H54 (cell line): Measurements from ENCODE around the gene RNASE4.
"Not testable (repeated sequence)": the region's sequence is repeated elsewhere in the genome, so short reads cannot be mapped to it uniquely, and the experiment has no call there.

ENCODE experiments used
- DNase-seq: peaks from one replicate; pipeline ENCODE4 v3.0.0; 2011; ENCODE audit warnings: low spot score, mixed read lengths; ENCODE audit not compliant: insufficient read length
- FAIRE-seq: peaks from 3 replicates; lab custom pipeline; 2011; peaks lifted over from hg19 to GRCh38; lab: Jason Lieb, UNC
- POLR2A ChIP-seq: IDR thresholded peaks from 2 replicates; pipeline ENCODE4 v1.6.1; 2011; ENCODE audit warnings: low read depth, mild to moderate bottlenecking, low read length

RNASE4 gene

DNA sequence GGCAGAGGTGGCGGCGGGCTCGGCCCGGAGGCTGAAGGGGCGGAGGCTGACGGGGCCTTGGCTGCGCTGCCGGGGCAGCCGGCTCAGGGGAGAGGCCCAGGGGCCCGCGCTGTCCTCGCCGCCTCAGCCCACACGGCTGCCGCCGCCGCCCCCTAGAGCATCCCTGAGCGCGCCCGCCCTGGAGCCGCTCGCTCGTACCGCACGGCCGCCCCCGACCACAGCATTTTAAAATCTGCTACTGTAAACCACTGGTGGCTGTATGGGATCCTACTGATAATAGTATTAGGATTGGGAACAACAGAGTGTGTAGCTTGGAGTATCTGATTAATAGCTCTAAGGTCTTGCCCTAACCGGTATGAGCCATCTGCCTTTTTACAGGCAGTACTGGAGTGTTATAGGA is 39.1 kb downstream of the RNASE4 start:
- TF ChIP-seq POLR2A, result no peak
- DNase-seq (no peak), FAIRE-seq (no peak)

DNA sequence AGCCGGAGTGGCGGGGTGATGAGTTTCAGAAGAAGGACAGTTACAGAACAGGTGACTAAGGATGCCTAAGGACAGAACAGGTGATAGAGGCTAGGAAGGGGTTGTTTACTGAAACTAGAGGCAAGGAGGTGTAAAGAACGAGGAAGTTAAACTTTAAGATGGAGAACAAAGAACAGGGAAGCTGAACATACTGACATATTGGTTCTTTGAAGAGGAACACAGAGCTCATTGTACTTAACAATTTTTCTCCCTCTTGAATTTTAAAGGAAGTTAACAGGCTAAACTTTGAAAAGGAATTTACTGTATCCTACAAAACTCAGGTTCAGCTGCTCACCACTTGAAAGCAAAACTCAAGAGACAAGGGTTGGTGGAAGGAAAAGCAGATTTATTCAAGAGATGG is 41.8 kb downstream of the RNASE4 start:
- DNase-seq, FAIRE-seq: not testable (repeated sequence)

DNA sequence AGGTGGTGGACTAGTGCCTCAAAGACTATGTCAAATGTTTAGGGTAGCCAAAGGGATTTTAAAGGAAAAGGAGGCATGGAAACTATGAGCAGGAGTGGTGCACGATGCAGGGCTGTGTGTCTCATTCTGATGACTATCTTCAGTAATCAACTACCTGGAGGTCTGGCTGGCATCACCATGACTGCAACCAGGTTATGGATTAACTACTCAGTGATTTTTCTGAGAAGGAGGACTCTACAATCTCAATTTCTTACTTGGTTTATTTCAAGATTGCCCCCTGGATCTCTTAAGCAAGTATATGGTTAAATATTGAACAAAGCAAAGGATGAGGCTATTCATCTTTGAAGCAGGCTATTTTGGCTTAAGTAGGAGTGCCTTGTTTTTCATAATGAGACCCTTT is 42.2 kb downstream of the RNASE4 start:
- no peak for TF ChIP-seq POLR2A
- FAIRE-seq (no peak), DNase-seq (no peak)

DNA sequence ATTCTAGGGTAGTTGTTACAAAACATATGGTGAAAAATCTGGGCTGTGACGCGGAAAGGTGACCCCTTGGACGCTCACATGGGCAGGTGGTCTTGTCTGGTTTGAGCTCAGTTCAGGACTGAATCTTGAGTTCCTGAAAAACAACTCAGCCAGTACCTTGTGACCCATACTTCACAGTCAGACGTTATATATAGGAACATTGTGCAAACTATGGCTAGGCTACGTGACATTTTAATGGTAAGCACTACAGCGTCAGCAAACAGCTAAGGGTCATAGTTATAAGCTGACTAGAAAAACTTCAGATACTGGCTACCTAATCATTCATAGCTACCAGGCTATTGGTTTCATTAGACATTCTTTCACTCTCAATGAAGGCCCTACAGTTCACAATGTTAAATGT is 46.5 kb downstream of the RNASE4 start:
- no peak for DNase-seq
- TF ChIP-seq POLR2A, result no peak
- FAIRE-seq, result no peak

DNA sequence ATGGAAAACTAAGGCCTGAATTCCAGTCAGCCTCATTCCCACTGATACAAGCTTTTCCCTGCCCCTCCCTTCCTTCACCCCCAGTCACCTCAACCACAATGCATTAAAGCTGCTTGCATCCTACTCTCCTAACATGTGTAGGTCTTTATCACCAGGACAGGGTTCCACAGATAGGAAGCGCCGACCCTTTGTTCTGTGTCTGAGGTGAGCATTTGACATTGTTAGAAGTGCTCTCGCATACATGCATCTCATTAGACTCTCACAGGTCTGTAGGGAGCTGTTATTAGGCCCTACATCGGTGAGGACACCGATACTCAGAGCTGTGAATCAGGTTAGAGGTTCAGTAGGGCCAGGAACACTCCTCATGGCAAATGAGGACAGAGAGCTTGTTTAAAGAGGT is 48.1 kb downstream of the RNASE4 start:
- no peak for TF ChIP-seq POLR2A
- no peak for DNase-seq
- FAIRE-seq, result no peak

DNA sequence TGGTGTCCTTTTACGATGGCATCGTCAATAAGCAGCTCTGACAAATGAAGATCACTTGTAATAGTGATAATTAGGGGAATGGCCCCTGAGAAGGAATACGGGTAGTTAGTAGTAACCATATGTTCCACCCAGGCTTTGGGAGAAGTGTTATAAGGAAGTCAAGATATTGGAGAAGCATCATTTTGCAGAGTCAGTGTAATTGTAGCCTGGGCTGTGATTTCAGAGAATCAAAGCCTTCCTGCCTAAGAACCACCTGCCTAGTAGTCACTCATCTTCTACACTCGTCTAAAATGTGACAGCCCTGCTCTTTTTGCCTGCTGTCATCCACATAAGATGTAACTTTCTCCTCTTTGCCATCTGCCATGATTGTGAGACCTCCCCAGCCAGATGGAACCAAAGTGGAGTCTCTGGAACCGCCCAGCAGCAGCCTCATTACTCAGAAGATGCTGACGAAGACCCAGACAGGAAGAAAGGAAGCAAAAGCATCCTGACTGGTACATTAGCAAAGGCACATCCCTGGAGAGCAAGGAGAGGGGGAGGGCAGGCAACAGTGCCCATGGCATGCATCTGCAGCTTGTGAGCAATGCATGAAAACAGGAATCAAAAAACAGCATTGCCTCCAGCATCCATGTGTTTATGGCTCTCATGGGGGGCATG is 48.7 kb downstream of the RNASE4 start:
- TF ChIP-seq POLR2A, result no peak
- DNase-seq, result no peak
- FAIRE-seq, result no peak

DNA sequence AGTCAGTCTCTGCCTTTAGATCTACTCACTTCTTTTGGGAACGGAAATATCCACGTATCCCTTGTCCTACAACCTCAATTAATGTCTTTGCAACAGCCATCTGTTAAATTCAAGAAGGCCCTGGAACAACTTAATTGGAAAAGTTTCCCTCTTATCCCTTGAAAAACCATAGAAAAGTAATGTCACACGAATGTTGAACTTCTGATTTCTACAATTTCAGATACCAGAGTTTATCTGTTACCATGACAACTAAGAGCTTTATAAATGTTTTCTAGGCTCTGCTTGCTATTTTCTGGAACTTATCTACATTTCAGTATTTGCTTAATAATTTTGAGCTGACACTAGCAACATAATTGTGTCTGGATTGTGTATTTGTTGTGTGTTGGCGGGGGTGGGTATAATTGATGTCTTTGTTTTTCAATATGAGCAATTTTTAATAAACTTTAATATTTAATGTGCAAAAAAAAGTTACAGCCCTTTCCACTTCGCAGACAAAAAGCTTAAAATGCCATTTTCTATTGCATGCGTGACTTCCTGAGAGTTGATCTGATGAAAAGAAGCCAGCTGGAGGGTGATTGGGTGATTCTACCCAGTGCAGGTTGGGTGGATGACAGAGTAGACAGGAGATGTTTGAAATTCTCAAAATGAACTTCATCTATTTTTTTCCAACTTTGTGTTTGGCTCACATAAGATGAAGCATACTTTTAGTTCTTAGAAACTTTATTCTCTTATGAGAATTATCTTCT is 49.5 kb downstream of the RNASE4 start:
- FAIRE-seq (no peak), DNase-seq (no peak)
- no peak for TF ChIP-seq POLR2A

DNA sequence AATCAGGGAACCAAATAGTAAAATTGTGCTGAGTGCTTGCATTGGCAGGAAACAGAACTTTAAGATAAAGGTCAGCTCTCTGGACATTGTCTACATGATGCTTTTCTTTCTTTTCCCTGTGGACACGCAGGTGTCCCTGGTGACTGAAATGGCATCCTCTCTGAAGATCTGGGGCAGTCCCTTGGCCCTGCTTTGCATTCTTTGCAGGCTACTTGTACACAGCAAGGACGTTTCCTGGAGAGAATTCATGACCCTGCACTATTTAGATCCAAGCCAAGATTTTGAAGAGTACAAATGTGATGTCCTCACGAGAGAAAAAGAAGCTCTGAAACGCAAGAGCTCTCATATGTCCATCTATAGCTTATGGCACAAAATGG is 50.1 kb downstream of the RNASE4 start:
- FAIRE-seq (no peak), DNase-seq (no peak)
- TF ChIP-seq POLR2A, result no peak

DNA sequence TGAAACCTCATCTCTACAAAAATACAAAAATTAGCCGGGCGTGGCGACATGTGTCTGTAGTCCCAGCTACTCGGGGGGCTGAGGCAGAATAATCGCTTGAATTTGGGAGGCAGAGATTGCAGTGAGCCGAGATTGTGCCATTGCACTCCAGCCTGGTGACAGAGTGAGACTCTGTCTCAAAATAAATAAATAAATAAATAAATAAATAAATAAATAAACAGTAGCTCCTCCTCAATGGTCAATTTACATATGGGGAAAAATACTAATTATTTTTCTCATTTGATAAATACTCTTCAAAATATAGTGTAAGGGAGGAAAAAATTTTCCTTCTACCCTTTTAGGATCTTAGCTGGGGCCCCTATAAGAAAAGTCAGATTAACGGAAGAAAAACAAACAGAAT is 53.9 kb downstream of the RNASE4 start:
- not testable (repeated sequence) for DNase-seq, FAIRE-seq

DNA sequence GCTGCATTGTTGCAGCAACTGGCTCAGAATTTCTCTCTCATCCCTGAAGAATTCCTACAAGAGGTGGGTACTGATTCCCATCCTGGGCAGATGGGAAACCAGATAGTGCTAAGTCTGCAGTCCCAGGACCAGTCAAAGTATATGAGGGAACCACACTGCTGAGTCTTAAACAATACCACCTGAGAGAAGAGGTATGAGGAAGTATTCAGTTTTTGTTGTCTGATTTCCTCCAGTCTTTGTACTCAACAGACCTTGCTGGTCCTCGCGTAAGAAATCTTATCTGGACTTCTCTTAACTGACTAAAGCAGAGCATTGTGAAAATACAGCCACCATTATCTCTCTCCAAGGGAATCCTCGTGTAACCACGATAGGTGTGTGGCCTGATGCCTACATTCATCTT is 57.8 kb downstream of the RNASE4 start:
- FAIRE-seq, result no peak

DNA sequence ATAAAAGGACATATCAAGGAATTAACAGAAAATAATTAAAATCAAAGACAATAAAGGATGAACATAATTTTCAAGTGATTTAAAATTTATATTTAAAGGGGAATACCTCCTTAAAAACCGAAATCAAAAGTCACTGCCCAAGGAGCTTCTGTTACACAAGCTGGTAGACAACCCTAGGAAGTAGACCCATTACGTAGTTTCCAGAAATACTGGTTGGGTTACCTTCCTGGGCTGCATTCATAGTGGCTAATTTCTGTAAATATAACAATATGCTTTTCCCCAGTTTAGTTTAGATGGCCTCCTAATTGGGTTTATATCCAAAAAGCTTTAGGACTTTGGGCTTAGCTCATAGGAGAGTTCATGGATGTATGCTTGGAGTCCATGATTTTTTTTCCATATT is 59.2 kb downstream of the RNASE4 start:
- FAIRE-seq (no peak), DNase-seq (no peak)
- TF ChIP-seq POLR2A, result no peak

More for the DNA sequence above, 57.8 kb downstream of the RNASE4 start:
- no peak for TF ChIP-seq POLR2A
- no peak for DNase-seq

DNA sequence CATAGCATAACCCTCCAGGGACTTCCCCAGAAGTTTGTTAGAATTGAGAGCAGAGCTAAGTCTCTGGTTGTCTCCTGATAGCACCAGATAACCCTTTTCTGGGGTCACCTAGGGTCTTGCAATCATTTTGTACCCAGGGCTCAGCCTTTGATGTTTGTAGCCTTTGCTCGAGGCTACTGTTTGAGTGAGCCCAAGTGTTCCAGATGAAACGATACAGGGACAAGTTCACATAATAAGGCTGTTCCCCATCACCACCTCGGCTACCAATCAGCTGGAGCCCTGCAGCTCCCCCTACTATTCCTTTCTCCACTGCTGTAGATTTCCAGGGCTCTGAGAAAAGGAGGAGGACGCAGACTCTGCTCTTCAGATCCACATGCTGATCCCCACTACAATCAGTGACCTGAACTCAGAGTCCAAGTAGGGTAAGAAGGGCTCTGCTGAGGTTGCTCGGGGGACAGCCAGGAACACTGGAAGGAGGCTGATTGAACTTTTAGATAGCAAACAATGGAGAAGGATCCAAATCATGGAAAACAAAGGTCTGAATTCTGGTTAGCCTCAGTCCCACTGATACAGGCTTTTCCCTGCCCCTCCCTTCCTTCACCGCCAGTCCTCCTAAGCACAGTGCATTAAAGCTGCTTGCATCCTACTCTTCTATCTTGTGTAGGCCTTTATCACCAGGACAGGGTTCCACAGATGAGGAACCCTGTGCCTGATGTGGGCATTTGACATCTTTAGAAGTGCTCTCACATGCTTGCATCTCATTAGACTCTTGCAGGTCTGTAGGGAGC is 61.4 kb downstream of the RNASE4 start, which contains the start of gene EDDM3A:
TSS of gene EDDM3A (plus strand) at position 317 of the 788 bp plus-strand sequence. CDS start 1,694 bp downstream, outside the sequence.
- no peak for TF ChIP-seq POLR2A
- DNase-seq (no peak), FAIRE-seq (no peak)

DNA sequence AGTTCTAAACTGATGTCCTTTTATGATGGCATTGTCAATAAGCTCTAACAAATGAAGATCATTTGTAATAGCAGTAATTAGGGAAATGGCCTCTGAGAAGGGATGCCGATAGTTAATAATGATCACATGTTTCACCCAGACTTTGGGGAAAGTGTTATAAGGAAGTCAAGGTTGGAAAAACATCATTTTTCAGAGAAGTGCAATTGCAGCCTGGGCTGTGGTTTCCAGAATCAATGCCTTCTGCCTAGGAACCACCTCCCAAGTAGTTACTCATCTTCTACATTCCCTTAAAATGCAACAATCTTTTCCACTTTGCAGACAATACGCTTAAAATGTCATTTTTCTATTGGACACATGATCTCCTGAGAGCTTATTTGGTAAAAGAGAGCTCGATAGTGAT is 62.2 kb downstream of the RNASE4 start:
- no peak for FAIRE-seq
- no peak for TF ChIP-seq POLR2A

DNA sequence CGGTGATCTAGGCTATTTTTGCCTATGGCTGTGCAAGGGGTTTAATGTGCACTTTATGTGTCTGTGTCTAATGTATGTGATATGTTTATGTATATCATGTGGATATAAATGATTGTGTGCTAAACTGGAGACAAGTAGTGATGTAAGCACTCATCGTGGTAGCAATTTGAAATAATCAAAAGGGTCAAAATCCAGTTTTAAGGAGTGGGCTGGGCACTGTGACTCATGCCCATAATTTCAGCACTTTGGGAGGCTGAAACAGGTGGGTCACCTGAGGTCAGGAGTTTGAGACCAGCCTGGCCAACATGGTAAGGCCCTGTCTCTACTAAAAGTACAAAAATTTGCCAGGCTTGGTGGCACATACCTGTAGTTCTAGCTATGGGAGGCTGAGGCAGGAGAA is 64.1 kb downstream of the RNASE4 start:
- TF ChIP-seq POLR2A, result no peak
- DNase-seq (no peak), FAIRE-seq (no peak)

More for the DNA sequence above, 62.2 kb downstream of the RNASE4 start:
- DNase-seq, result no peak
